ENCODE data around the gene SCYL1. TPM values are rescaled to one million over a fixed set of nuclear protein-coding genes. Genes with fewer than 3 reads are reported as not detected.

SCYL1 gene
- total RNA-seq, 2 experiments from 2014 or later: 56.8 to 62.9 TPM

DNA sequence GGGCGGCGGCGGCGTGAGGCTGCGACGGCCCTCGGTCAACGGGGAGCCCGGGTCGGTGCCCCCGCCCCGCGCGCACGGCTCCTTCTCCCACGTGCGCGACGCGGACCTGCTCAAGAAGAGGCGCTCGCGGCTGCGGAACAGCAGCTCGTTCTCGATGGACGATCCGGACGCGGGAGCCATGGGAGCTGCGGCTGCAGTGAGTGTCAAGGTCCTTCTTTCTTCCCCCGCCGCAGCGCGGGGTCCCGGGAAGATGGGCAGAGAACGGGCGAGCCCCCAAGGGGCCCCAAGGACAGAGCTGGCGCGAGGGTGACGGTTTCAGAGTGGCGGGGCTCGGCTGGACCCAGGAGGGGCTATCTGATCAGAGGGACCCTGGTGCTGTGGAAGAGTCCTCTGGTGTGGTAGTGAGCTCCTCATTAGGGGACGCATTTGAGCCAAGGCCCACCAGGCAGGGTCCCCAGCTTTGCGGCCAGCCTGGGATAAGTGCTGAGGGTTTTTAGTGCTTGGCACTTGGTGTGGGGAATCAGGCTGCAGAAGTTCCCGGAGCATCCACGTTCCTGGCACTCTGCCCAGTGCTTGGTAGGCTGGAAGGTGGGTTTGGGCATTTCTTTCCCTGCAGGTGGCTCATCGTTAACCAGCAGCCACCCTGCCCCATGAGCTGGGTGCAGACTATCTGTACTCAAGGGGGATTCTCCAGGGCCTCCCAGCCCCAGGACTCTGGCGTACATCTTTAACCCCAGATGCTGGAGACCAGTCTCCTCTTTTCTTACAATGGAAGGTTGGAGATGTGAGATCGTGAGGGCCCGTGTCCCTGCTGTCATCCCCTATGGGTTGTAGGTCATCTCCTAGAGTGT is 60.7 kb downstream of the SCYL1 start:
- CTCF ChIA-PET (ENCODE audit: unreplicated experiment): no interaction called here
- peaks cover 36% of the 10 kb centered on the region for H3K4me1 ChIP-seq (ENCODE audit: insufficient read depth, low read length, poor library complexity, severe bottlenecking)
- H3K4me3 ChIP-seq (ENCODE audit: low read depth, low read length, poor library complexity, severe bottlenecking): no peak overlapping the region
- H3K4me2 ChIP-seq (ENCODE audit: low read length): no peak overlapping the region
- H4K20me1 ChIP-seq (ENCODE audit: insufficient read depth, low read length): no peaks in the 10 kb centered on the region
- H3K9me2 ChIP-seq (ENCODE audit: insufficient read depth, low read length): no peaks in the 10 kb centered on the region
- H2AFZ ChIP-seq (ENCODE audit: low read length): no peak overlapping the region
- intact Hi-C loops (cut with micrococcal nuclease; ENCODE audit: unreplicated experiment): no loop called here
- BruUV-seq (replicated peaks): no TSS peak
- no peaks in the 10 kb centered on the region for H3K9me3 ChIP-seq (ENCODE audit: low read length)
- POLR2A ChIA-PET: no interaction called here
- no peak for TF ChIP-seq CTCF (conservative IDR thresholded peaks at IDR 0.05; ENCODE audit: low read length)
- TF ChIP-seq EZH2phosphoT487 (IDR thresholded peaks at IDR 0.05; ENCODE audit: borderline replicate concordance, low read depth, low read length): no peak
- DNase-seq (ENCODE audit: low spot score): no peak
- H3K79me2 ChIP-seq (ENCODE audit: insufficient read depth, low read depth, low read length): no peaks in the 10 kb centered on the region
- no peak overlapping the region for H3K27ac ChIP-seq (ENCODE audit: low read depth, low read length, poor library complexity, severe bottlenecking)
- peaks cover 32% of the 10 kb centered on the region for H3K36me3 ChIP-seq (ENCODE audit: insufficient read depth, low read length)

- no peak overlapping the region for H2AFZ ChIP-seq (ENCODE audit: low read length)
- H3K27ac ChIP-seq (ENCODE audit: low read depth, low read length, poor library complexity, severe bottlenecking): no peak overlapping the region
- H3K36me3 ChIP-seq (ENCODE audit: insufficient read depth, low read length): peaks cover 27% of the 10 kb centered on the region; the same call in 1 of the 2 replicates
- BruUV-seq (replicated peaks): no TSS peak
- H3K9me3 ChIP-seq (ENCODE audit: low read length): no peaks in the 10 kb centered on the region
- intact Hi-C loops (cut with micrococcal nuclease; ENCODE audit: unreplicated experiment): no loop called here
- no peak for TF ChIP-seq EZH2phosphoT487 (IDR thresholded peaks at IDR 0.05; ENCODE audit: borderline replicate concordance, low read depth, low read length)
- no peak for TF ChIP-seq CTCF (conservative IDR thresholded peaks at IDR 0.05; ENCODE audit: low read length)
- DNase-seq (ENCODE audit: low spot score): no peak
- ChIA-PET CTCF (ENCODE audit: unreplicated experiment) (no interaction called here), POLR2A (interaction anchor here (0.6 kb wide), 1 partner anchor 17 kb away, joined by 4 read pairs; no protein-coding TSS in a partner anchor)
- no peak overlapping the region for H3K4me3 ChIP-seq (ENCODE audit: low read depth, low read length, poor library complexity, severe bottlenecking)
- H3K9me2 ChIP-seq (ENCODE audit: insufficient read depth, low read length): no peaks in the 10 kb centered on the region
- H4K20me1 ChIP-seq (ENCODE audit: insufficient read depth, low read length): no peaks in the 10 kb centered on the region
- peaks cover 36% of the 10 kb centered on the region for H3K4me1 ChIP-seq (ENCODE audit: insufficient read depth, low read length, poor library complexity, severe bottlenecking)
- no peak overlapping the region for H3K4me2 ChIP-seq (ENCODE audit: low read length)
- no peaks in the 10 kb centered on the region for H3K79me2 ChIP-seq (ENCODE audit: insufficient read depth, low read depth, low read length)
Measured at GRCh38 chr11:65586247-65586630, 61.4 kb downstream of the SCYL1 start.

- Histone ChIP-seq H3K9me3 (ENCODE audit: low read length) (no peaks in the 10 kb centered on the region), H3K27ac (ENCODE audit: low read depth, low read length, poor library complexity, severe bottlenecking) (no peak overlapping the region)
- intact Hi-C loops (cut with micrococcal nuclease; ENCODE audit: unreplicated experiment): no loop called here
Measured at GRCh38 chr11:65586676-65587075, 61.8 kb downstream of the SCYL1 start.

More at GRCh38 chr11:65586676-65587075, 61.8 kb downstream of the SCYL1 start:
- no peak for DNase-seq (ENCODE audit: low spot score)
- Histone ChIP-seq H2AFZ (ENCODE audit: low read length) (no peak overlapping the region), H3K4me1 (ENCODE audit: insufficient read depth, low read length, poor library complexity, severe bottlenecking) (peaks cover 36% of the 10 kb centered on the region), H3K79me2 (ENCODE audit: insufficient read depth, low read depth, low read length) (no peaks in the 10 kb centered on the region), H4K20me1 (ENCODE audit: insufficient read depth, low read length) (no peaks in the 10 kb centered on the region), H3K9me2 (ENCODE audit: insufficient read depth, low read length) (no peaks in the 10 kb centered on the region), H3K36me3 (ENCODE audit: insufficient read depth, low read length) (peaks cover 22% of the 10 kb centered on the region; the same call in 1 of the 2 replicates), H3K4me3 (ENCODE audit: low read depth, low read length, poor library complexity, severe bottlenecking) (no peak overlapping the region), H3K4me2 (ENCODE audit: low read length) (no peak overlapping the region)
- no TSS peak for BruUV-seq (replicated peaks)
- ChIA-PET CTCF (ENCODE audit: unreplicated experiment) (interaction anchor here (2.2 kb wide), 1 partner anchor 10 kb away, joined by 11 read pairs; no protein-coding TSS in a partner anchor), POLR2A (interaction anchor here (0.6 to 2.5 kb wide), 3 partner anchors 7 to 16 kb away, joined by 4 to 17 read pairs (median 7); partner anchors contain the start of gene EHBP1L1)
- TF ChIP-seq EZH2phosphoT487 (IDR thresholded peaks at IDR 0.05; ENCODE audit: borderline replicate concordance, low read depth, low read length): no peak

Small RNA genes lying within 50 kb of the gene (small RNA-seq; reads per million reads assigned to genes)
- gene AP001362.1 (not detected), gene RF01684 (not detected)

Other genes starting within 250 kb of the SCYL1 start
- gene CDC42EP2, start 210.2 kb upstream of the SCYL1 start, total RNA-seq (2014; rRNA removed; shearing (Covaris generic)): not detected in 2 replicates
- 1.7 and 3.9 TPM in 2 replicates for gene CDC42EP2, start 210.2 kb upstream of the SCYL1 start, total RNA-seq (2022)
- 38.5 and 39.9 TPM in 2 replicates for gene DPF2, start 191.2 kb upstream of the SCYL1 start, total RNA-seq (2014; rRNA removed; shearing (Covaris generic))
- 62.2 and 64.2 TPM in 2 replicates for gene DPF2, start 191.2 kb upstream of the SCYL1 start, total RNA-seq (2022)
- 2.2 and 2.7 TPM in 2 replicates for gene TIGD3, start 170.3 kb upstream of the SCYL1 start, total RNA-seq (2014; rRNA removed; shearing (Covaris generic))
- gene TIGD3, start 170.3 kb upstream of the SCYL1 start, total RNA-seq (2022): 2.0 TPM in 2 replicates
- gene SLC25A45, start 142.4 kb upstream of the SCYL1 start, total RNA-seq (2014; rRNA removed; shearing (Covaris generic)): 5.9 and 7.0 TPM in 2 replicates
- gene SLC25A45, start 142.4 kb upstream of the SCYL1 start, total RNA-seq (2022): 20.7 and 24.0 TPM in 2 replicates
- 36.7 and 55.8 TPM in 2 replicates for gene FRMD8, start 138.4 kb upstream of the SCYL1 start, total RNA-seq (2014; rRNA removed; shearing (Covaris generic))
- 31.5 and 37.6 TPM in 2 replicates for gene FRMD8, start 138.4 kb upstream of the SCYL1 start, total RNA-seq (2022)
- gene NEAT1, start 102.3 kb upstream of the SCYL1 start, total RNA-seq (2014; rRNA removed; shearing (Covaris generic)): 30.1 and 52.2 TPM in 2 replicates
- 390 and 440 TPM in 2 replicates for gene NEAT1, start 102.3 kb upstream of the SCYL1 start, total RNA-seq (2022)
- gene MALAT1, start 26.0 kb upstream of the SCYL1 start, total RNA-seq (2014; rRNA removed; shearing (Covaris generic)): 3,446 and 3,598 TPM in 2 replicates
- 5,974 and 7,097 TPM in 2 replicates for gene MALAT1, start 26.0 kb upstream of the SCYL1 start, total RNA-seq (2022)
- gene LTBP3, start 33.3 kb downstream of the SCYL1 start, total RNA-seq (2014; rRNA removed; shearing (Covaris generic)): 11.2 and 17.4 TPM in 2 replicates
- 10.0 and 13.8 TPM in 2 replicates for gene LTBP3, start 33.3 kb downstream of the SCYL1 start, total RNA-seq (2022)
- 37.7 and 60.4 TPM in 2 replicates for gene ZNRD2, start 45.4 kb downstream of the SCYL1 start, total RNA-seq (2014; rRNA removed; shearing (Covaris generic))
- gene ZNRD2, start 45.4 kb downstream of the SCYL1 start, total RNA-seq (2022): 35.9 and 43.4 TPM in 2 replicates
- gene FAM89B, start 47.5 kb downstream of the SCYL1 start, total RNA-seq (2014; rRNA removed; shearing (Covaris generic)): 16.1 and 26.4 TPM in 2 replicates
- 17.9 and 25.3 TPM in 2 replicates for gene FAM89B, start 47.5 kb downstream of the SCYL1 start, total RNA-seq (2022)
- 59.6 and 59.7 TPM in 2 replicates for gene EHBP1L1, start 51.0 kb downstream of the SCYL1 start, total RNA-seq (2014; rRNA removed; shearing (Covaris generic))
- 71.6 and 80.3 TPM in 2 replicates for gene EHBP1L1, start 51.0 kb downstream of the SCYL1 start, total RNA-seq (2022)
- gene KCNK7, start 70.7 kb downstream of the SCYL1 start, total RNA-seq (2014; rRNA removed; shearing (Covaris generic)): 1.4 TPM in 1 of 2 replicates, not detected in the other
- 0.68 and 1.6 TPM in 2 replicates for gene KCNK7, start 70.7 kb downstream of the SCYL1 start, total RNA-seq (2022)
- gene MAP3K11, start 89.1 kb downstream of the SCYL1 start, total RNA-seq (2014; rRNA removed; shearing (Covaris generic)): 32.0 and 33.4 TPM in 2 replicates
- gene MAP3K11, start 89.1 kb downstream of the SCYL1 start, total RNA-seq (2022): 50.6 and 53.2 TPM in 2 replicates
- gene PCNX3, start 90.7 kb downstream of the SCYL1 start, total RNA-seq (2014; rRNA removed; shearing (Covaris generic)): 29.9 and 36.2 TPM in 2 replicates
- 66.7 and 70.7 TPM in 2 replicates for gene PCNX3, start 90.7 kb downstream of the SCYL1 start, total RNA-seq (2022)
- 57.6 and 95.4 TPM in 2 replicates for gene SIPA1, start 113.0 kb downstream of the SCYL1 start, total RNA-seq (2014; rRNA removed; shearing (Covaris generic))
- gene SIPA1, start 113.0 kb downstream of the SCYL1 start, total RNA-seq (2022): 156 and 160 TPM in 2 replicates
- 40.4 and 48.0 TPM in 2 replicates for gene RELA, start 137.8 kb downstream of the SCYL1 start, total RNA-seq (2014; rRNA removed; shearing (Covaris generic))
- 78.9 and 82.5 TPM in 2 replicates for gene RELA, start 137.8 kb downstream of the SCYL1 start, total RNA-seq (2022)
- 87.9 and 97.1 TPM in 2 replicates for gene KAT5, start 187.2 kb downstream of the SCYL1 start, total RNA-seq (2014; rRNA removed; shearing (Covaris generic))
- 79.9 and 82.1 TPM in 2 replicates for gene KAT5, start 187.2 kb downstream of the SCYL1 start, total RNA-seq (2022)
- 92.7 and 99.1 TPM in 2 replicates for gene RNASEH2C, start 195.7 kb downstream of the SCYL1 start, total RNA-seq (2014; rRNA removed; shearing (Covaris generic))
- gene RNASEH2C, start 195.7 kb downstream of the SCYL1 start, total RNA-seq (2022): 79.1 and 100 TPM in 2 replicates